ENCODE measurements around the gene IDUA.
"Not testable (repeated sequence)": the region's sequence is repeated elsewhere in the genome, so short reads cannot be mapped to it uniquely, and the experiment has no call there.

Gene IDUA
- 23.9 to 38.9 reads per million in 2 donors for total RNA-seq

GRCh38 chr4:986879-987623, at the start of gene IDUA:
Gene IDUA, plus strand, starts transcription at chr4:987044. Its CDS starts 41 bp downstream, at chr4:987085.
- DNase-seq: peak; percentile 81

- not testable (repeated sequence) for DNase-seq
Observed at GRCh38 chr4:939508-939907, 47.3 kb upstream of the IDUA start.

- no peak for DNase-seq
Observed at GRCh38 chr4:945274-946102, 41.4 kb upstream of the IDUA start.

- no peak for DNase-seq
Observed at GRCh38 chr4:946103-946450, 40.8 kb upstream of the IDUA start.

- DNase-seq: no peak
Observed at GRCh38 chr4:946517-947471, 40.0 kb upstream of the IDUA start.

GRCh38 chr4:947491-947971, 39.3 kb upstream of the IDUA start:
- DNase-seq: no peak

- no peak for DNase-seq
Observed at GRCh38 chr4:948101-948935, 38.5 kb upstream of the IDUA start.

- no peak for DNase-seq
Observed at GRCh38 chr4:948936-949300, 37.9 kb upstream of the IDUA start.

GRCh38 chr4:949656-950055, 37.2 kb upstream of the IDUA start:
- no peak for DNase-seq

GRCh38 chr4:950136-951020, 36.5 kb upstream of the IDUA start:
- DNase-seq: no peak

GRCh38 chr4:951186-951585, 35.7 kb upstream of the IDUA start:
- no peak for DNase-seq

- DNase-seq: no peak
Observed at GRCh38 chr4:951594-952468, 35.0 kb upstream of the IDUA start.

- no peak for DNase-seq
Observed at GRCh38 chr4:952881-953573, 33.8 kb upstream of the IDUA start.

- no peak for DNase-seq
Observed at GRCh38 chr4:953574-953915, 33.3 kb upstream of the IDUA start.

GRCh38 chr4:954211-955020, 32.4 kb upstream of the IDUA start:
- DNase-seq: no peak

GRCh38 chr4:955161-955921, 31.5 kb upstream of the IDUA start:
- no peak for DNase-seq

- no peak for DNase-seq
Observed at GRCh38 chr4:955931-956381, 30.9 kb upstream of the IDUA start.
